Measurements from ENCODE around the gene TRIM69.

DNA sequence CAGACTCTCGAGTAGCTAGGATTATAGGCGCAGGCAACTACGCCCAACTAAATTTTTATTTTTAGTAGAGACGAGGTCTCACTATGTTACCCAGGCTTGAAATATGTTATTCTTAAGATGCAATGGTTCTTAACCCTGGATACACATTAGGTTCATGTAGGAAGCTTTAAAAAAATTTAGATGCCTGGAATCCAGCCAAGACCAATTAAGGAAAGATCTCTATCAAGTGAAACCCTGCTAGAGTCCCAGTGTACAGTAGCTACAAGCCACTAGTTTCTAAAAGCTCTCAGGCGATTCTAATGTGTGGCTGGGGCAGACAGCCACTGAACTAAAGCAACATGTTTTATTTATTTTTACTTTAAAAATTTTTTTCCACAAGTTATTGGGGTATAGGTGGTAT is 33.2 kb downstream of the TRIM69 start:
- TF ChIP-seq POLR2AphosphoS5 (IDR thresholded peaks at IDR 0.05) (no peak), RAD21 (conservative IDR thresholded peaks at IDR 0.05) (no peak), EZH2 (IDR thresholded peaks at IDR 0.05; ENCODE audit: borderline replicate concordance, insufficient read depth, low read length, poor library complexity, severe bottlenecking) (no peak), TAF1 (IDR thresholded peaks at IDR 0.05; ENCODE audit: low read depth) (no peak), EP300 (conservative IDR thresholded peaks at IDR 0.05; ENCODE audit: poor library complexity, severe bottlenecking) (no peak)
- TF ChIP-seq, protein P1, sequence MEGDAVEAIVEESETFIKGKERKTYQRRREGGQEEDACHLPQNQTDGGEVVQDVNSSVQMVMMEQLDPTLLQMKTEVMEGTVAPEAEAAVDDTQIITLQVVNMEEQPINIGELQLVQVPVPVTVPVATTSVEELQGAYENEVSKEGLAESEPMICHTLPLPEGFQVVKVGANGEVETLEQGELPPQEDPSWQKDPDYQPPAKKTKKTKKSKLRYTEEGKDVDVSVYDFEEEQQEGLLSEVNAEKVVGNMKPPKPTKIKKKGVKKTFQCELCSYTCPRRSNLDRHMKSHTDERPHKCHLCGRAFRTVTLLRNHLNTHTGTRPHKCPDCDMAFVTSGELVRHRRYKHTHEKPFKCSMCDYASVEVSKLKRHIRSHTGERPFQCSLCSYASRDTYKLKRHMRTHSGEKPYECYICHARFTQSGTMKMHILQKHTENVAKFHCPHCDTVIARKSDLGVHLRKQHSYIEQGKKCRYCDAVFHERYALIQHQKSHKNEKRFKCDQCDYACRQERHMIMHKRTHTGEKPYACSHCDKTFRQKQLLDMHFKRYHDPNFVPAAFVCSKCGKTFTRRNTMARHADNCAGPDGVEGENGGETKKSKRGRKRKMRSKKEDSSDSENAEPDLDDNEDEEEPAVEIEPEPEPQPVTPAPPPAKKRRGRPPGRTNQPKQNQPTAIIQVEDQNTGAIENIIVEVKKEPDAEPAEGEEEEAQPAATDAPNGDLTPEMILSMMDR (IDR thresholded peaks at IDR 0.05; ENCODE audit: poor library complexity, severe bottlenecking): no peak
- TF ChIP-seq, protein P2, sequence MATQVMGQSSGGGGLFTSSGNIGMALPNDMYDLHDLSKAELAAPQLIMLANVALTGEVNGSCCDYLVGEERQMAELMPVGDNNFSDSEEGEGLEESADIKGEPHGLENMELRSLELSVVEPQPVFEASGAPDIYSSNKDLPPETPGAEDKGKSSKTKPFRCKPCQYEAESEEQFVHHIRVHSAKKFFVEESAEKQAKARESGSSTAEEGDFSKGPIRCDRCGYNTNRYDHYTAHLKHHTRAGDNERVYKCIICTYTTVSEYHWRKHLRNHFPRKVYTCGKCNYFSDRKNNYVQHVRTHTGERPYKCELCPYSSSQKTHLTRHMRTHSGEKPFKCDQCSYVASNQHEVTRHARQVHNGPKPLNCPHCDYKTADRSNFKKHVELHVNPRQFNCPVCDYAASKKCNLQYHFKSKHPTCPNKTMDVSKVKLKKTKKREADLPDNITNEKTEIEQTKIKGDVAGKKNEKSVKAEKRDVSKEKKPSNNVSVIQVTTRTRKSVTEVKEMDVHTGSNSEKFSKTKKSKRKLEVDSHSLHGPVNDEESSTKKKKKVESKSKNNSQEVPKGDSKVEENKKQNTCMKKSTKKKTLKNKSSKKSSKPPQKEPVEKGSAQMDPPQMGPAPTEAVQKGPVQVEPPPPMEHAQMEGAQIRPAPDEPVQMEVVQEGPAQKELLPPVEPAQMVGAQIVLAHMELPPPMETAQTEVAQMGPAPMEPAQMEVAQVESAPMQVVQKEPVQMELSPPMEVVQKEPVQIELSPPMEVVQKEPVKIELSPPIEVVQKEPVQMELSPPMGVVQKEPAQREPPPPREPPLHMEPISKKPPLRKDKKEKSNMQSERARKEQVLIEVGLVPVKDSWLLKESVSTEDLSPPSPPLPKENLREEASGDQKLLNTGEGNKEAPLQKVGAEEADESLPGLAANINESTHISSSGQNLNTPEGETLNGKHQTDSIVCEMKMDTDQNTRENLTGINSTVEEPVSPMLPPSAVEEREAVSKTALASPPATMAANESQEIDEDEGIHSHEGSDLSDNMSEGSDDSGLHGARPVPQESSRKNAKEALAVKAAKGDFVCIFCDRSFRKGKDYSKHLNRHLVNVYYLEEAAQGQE (IDR thresholded peaks at IDR 0.05; ENCODE audit: borderline replicate concordance): no peak
